GM12864 (cell line): ENCODE data around the gene ITPKB.

Experiments used
- DNase-seq: peaks from one replicate; pipeline ENCODE4 v3.0.0-alpha.2; 2011; ENCODE audit warnings: low read depth
- H3K4me3 ChIP-seq: 2 replicates; pipeline ENCODE4 v1.5.1; 2011; ENCODE audit warnings: mild to moderate bottlenecking, low read depth, low read length, control low read depth
- CTCF ChIP-seq: IDR thresholded peaks from 2 replicates; pipeline ENCODE4 v1.5.1; 2011; ENCODE audit warnings: low read depth, mild to moderate bottlenecking, moderate library complexity, low read length, control low read depth, inconsistent platforms; ENCODE audit errors: missing control alignments

Gene ITPKB

GRCh38 chr1:226743259-226743658, 4.2 kb upstream of the ITPKB start:
- no peak for TF ChIP-seq CTCF
- H3K4me3 ChIP-seq = no peak overlapping the region
- no peak for DNase-seq

GRCh38 chr1:226741009-226741408, 1.9 kb upstream of the ITPKB start:
- no peak for DNase-seq
- no peak overlapping the region for H3K4me3 ChIP-seq
- no peak for TF ChIP-seq CTCF

GRCh38 chr1:226739696-226740065, 599 bp upstream of the ITPKB start:
- TF ChIP-seq CTCF = no peak
- DNase-seq = no peak
- peak overlapping the region; percentile 91; the same call in 1 of the 2 replicates for H3K4me3 ChIP-seq

- peak overlapping the region; percentile 91 for H3K4me3 ChIP-seq
- no peak for DNase-seq
- TF ChIP-seq CTCF = no peak
These were observed 574 bp downstream of the ITPKB start for GRCh38 chr1:226738421-226738994.

GRCh38 chr1:226737819-226738420, 1.2 kb downstream of the ITPKB start:
- no peak for TF ChIP-seq CTCF
- DNase-seq = no peak
- H3K4me3 ChIP-seq = peak overlapping the region; percentile 91

GRCh38 chr1:226736908-226737818, 1.9 kb downstream of the ITPKB start:
- peak overlapping the region; percentile 91 for H3K4me3 ChIP-seq
- no peak for TF ChIP-seq CTCF
- DNase-seq = no peak
